ENCODE measurements around the gene PAWR. TPM values are rescaled to one million over a fixed set of nuclear protein-coding genes. Genes with fewer than 3 reads are reported as not detected.
"Not testable (repeated sequence)": the region's sequence is repeated elsewhere in the genome, so short reads cannot be mapped to it uniquely, and the experiment has no call there.

PAWR gene
- total RNA-seq, 1 donor from 2014 or later, result 72.8 TPM

DNA sequence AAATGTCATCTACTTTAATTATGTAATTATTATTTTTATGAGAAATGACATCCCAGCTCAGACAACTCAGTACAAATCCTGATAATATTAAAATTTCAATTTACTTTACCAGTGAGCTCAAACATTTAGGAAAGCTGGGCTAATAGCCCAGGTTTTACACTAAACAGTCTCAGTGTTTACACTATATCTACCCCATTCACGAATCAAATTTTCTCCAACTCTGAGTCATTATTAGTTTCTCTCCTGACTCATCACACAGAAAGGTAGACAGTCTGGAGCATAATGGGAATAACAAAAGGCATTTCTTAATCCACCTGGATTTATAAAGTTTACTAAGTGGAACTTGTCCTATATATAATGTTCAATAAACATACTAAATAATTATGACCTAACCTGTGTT lies 5.7 kb downstream of the PAWR start:
- H3K4me1 Mint-ChIP-seq (ENCODE audit: unreplicated experiment), result peaks cover 18% of the 10 kb centered on the region
- H3K27ac Mint-ChIP-seq, result no peak overlapping the region
- H3K4me3 Mint-ChIP-seq, result no peak overlapping the region
- no peak for DNase-seq (ENCODE audit: extremely low spot score, unreplicated experiment)
- H3K9me3 Mint-ChIP-seq, result no peaks in the 10 kb centered on the region
- no peaks in the 10 kb centered on the region for H3K27me3 Mint-ChIP-seq
- TF ChIP-seq, protein P1, sequence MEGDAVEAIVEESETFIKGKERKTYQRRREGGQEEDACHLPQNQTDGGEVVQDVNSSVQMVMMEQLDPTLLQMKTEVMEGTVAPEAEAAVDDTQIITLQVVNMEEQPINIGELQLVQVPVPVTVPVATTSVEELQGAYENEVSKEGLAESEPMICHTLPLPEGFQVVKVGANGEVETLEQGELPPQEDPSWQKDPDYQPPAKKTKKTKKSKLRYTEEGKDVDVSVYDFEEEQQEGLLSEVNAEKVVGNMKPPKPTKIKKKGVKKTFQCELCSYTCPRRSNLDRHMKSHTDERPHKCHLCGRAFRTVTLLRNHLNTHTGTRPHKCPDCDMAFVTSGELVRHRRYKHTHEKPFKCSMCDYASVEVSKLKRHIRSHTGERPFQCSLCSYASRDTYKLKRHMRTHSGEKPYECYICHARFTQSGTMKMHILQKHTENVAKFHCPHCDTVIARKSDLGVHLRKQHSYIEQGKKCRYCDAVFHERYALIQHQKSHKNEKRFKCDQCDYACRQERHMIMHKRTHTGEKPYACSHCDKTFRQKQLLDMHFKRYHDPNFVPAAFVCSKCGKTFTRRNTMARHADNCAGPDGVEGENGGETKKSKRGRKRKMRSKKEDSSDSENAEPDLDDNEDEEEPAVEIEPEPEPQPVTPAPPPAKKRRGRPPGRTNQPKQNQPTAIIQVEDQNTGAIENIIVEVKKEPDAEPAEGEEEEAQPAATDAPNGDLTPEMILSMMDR (conservative IDR thresholded peaks at IDR 0.05), result no peak
- no peaks in the 10 kb centered on the region for H3K36me3 Mint-ChIP-seq

DNA sequence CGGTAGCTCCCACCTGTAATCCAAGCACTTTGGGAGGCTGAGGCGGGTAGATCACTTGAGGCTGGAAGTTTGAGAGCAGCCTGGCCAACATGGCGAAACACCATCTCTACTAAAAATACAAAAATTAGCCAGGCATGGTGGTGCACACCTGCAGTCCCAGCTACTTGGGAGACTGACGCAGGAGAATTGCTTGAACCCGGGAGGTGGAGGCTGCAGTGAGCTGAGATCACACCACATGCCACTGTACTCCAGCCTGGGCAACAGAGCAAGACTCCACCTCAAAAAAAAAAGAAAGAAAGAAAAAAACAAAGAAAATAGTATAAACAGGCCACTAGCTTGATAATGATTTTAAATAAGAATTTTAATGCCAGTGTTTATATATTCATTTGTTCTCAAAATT lies 6.4 kb downstream of the PAWR start:
- not testable (repeated sequence) for H3K4me3 Mint-ChIP-seq; DNase-seq (ENCODE audit: extremely low spot score, unreplicated experiment); H3K36me3 Mint-ChIP-seq; H3K27ac Mint-ChIP-seq; H3K27me3 Mint-ChIP-seq; H3K9me3 Mint-ChIP-seq
- peaks cover 21% of the 10 kb centered on the region for H3K4me1 Mint-ChIP-seq (ENCODE audit: unreplicated experiment)

DNA sequence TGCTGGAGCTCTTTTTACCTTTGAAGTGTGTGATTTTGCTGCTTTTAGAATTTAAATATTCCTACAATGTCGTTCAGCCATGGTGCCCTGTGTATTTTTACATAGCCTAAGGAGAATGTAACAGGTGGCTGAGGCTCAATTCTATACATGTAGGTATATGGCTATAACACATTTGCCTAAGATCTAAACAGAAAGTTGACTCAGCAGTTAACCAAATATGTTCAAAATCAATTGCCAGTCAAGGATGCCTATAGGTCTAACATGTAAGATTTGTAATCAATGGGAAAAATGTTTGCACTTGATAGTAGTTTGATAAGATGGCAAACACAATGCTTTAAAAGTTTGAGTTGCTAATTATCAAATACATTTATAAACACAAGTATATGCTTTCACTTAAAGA lies 8.2 kb downstream of the PAWR start:
- Mint-ChIP-seq H3K4me1 (ENCODE audit: unreplicated experiment) (peaks cover 14% of the 10 kb centered on the region), H3K27ac (no peak overlapping the region), H3K4me3 (no peak overlapping the region), H3K9me3 (no peaks in the 10 kb centered on the region), H3K36me3 (no peaks in the 10 kb centered on the region), H3K27me3 (no peaks in the 10 kb centered on the region)
- TF ChIP-seq, protein P1 (conservative IDR thresholded peaks at IDR 0.05), result no peak
- no peak for DNase-seq (ENCODE audit: extremely low spot score, unreplicated experiment)

DNA sequence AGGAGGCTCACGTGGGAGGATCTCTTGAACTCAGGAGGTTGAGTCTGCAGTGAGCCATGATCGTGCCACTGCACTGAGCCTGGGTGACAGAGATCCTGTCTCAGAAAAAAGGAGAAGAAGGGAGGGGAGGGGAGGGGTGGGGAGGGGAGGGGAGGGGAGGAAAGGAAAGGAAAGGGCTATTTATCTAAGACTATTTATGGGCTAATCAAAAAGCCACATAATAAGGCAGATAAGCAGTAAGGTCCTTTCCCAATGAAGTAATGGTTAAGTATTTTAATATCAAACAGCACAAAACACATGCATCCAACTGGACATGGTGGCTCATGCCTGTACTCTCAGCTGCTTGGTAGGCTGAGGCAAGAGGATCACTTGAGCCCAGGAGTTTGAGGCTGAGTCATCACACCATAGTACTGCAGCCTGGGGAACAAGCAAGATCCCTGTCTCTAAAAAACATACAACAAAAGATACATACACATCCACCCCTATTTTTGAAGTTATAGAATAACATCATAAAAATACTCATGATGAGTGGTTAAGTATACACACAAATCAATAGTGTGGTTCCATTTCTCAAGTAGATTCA lies 9.7 kb downstream of the PAWR start:
- Mint-ChIP-seq H3K4me3 (peak overlapping the region; percentile 7), H3K4me1 (ENCODE audit: unreplicated experiment) (peaks cover 14% of the 10 kb centered on the region), H3K9me3 (no peaks in the 10 kb centered on the region), H3K36me3 (no peaks in the 10 kb centered on the region), H3K27ac (no peak overlapping the region), H3K27me3 (no peaks in the 10 kb centered on the region)
- TF ChIP-seq, protein P1 (conservative IDR thresholded peaks at IDR 0.05), result no peak
- DNase-seq (ENCODE audit: extremely low spot score, unreplicated experiment), result no peak

DNA sequence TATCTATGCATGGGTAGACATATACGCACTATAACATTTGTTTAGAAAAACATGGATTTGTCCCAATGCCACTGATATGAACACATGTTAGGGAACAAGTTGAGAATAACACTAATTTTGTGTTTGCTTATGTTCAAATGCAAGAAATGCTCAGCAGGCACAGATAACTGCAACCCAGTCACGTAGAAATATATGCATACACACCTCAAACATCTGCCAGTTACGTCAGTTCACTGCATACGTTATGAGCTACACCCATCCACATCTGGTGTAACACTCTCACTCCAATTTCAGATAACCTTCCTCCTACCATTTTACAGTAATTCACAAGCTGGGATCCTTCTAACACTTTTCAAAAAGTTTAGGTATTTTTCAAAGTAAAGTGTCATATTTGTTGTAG lies 10.7 kb downstream of the PAWR start:
- H3K4me3 Mint-ChIP-seq, result peak overlapping the region; percentile 5
- DNase-seq (ENCODE audit: extremely low spot score, unreplicated experiment), result no peak
- H3K27me3 Mint-ChIP-seq, result no peaks in the 10 kb centered on the region
- TF ChIP-seq, protein P1 (conservative IDR thresholded peaks at IDR 0.05), result no peak
- no peak overlapping the region for H3K27ac Mint-ChIP-seq
- peaks cover 6% of the 10 kb centered on the region for H3K36me3 Mint-ChIP-seq
- H3K9me3 Mint-ChIP-seq, result no peaks in the 10 kb centered on the region
- H3K4me1 Mint-ChIP-seq (ENCODE audit: unreplicated experiment), result peaks cover 14% of the 10 kb centered on the region

DNA sequence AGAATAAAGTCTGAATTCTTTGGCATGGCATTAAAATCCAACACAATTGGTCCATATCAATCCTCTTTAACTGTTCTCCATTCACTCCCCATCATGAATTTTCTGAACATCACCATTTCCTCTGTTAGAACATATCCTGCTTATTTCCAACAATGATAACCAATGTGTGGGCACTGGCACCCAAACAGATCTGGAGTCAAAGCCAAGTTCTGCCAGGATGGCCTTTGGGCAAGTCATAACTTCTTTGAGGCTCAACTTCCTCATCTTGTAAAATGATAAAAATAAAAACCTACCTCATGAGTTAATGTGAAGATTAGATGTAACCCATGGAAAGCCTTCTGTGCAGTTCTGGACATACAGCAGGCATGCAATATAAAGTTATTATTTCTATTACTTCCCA lies 12.5 kb downstream of the PAWR start:
- H3K36me3 Mint-ChIP-seq, result peaks cover 10% of the 10 kb centered on the region
- H3K27ac Mint-ChIP-seq, result no peak overlapping the region
- TF ChIP-seq, protein P1 (conservative IDR thresholded peaks at IDR 0.05), result no peak
- DNase-seq (ENCODE audit: extremely low spot score, unreplicated experiment), result no peak
- H3K4me1 Mint-ChIP-seq (ENCODE audit: unreplicated experiment), result peaks cover 14% of the 10 kb centered on the region
- H3K27me3 Mint-ChIP-seq, result no peaks in the 10 kb centered on the region
- no peak overlapping the region for H3K4me3 Mint-ChIP-seq
- H3K9me3 Mint-ChIP-seq, result peaks cover 6% of the 10 kb centered on the region

Measured in type B pancreatic cell (in vitro differentiated cells).